ENCODE results near the gene ZNF746. TPM values are rescaled to one million over a fixed set of nuclear protein-coding genes. Genes with fewer than 3 reads are reported as not detected.

The ZNF746 gene
- total and polyA plus RNA-seq, 10 of the 15 experiments (the other 5 are each of a cell fraction or from before 2014, with no cell fraction given): 1.2 to 19.0 (median 6.3) TPM

DNA sequence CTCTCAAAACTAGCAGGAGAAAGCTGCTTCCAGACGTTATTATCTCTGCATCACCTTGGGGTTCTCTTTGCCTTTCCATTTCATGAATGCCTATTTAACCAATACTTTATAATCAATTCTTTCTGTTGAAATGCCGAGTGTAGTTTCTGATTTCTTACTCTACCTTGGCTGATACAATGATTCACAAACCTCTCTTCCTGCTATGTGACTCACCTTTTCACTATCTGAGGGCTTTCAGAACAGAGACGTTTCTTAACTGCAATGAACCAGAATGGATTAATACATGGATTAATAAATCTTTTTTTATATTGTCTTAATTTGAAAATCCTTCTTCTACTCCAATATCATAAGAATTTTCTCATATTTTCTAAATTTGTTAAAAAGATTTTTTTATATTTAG, 46.4 kb upstream of the ZNF746 start:
- WGBS (ENCODE audit: insufficient coverage, insufficient replicate concordance, low lambda C conversion rate, missing lambda C conversion rate): 52% methylated on average over 3 of the region's 3 CpGs
- H3K4me1 ChIP-seq (ENCODE audit: control insufficient read depth, insufficient read depth, low read length): no peaks in the 10 kb centered on the region
- H3K9ac ChIP-seq (ENCODE audit: control insufficient read depth, insufficient read depth, low read length): no peak overlapping the region
- ChIA-PET CTCF (interaction anchor here (1.8 kb wide), 1 partner anchor 9 kb away, joined by 4 read pairs; no protein-coding TSS in a partner anchor), SMC1A (ENCODE audit: uncharacterized antibody, unreplicated experiment) (interaction anchor here (1.2 kb wide), 1 partner anchor 55 kb away, joined by 3 read pairs; no protein-coding TSS in a partner anchor), RAD21 (ENCODE audit: unreplicated experiment) (no interaction called here), POLR2A (no interaction called here)
- TF ChIP-seq EGR1 (IDR thresholded peaks at IDR 0.05; ENCODE audit: borderline replicate concordance in 1 of 2, low read depth in 2 of 2, low read length in 2 of 2): no peak
- TF ChIP-seq, protein P1, sequence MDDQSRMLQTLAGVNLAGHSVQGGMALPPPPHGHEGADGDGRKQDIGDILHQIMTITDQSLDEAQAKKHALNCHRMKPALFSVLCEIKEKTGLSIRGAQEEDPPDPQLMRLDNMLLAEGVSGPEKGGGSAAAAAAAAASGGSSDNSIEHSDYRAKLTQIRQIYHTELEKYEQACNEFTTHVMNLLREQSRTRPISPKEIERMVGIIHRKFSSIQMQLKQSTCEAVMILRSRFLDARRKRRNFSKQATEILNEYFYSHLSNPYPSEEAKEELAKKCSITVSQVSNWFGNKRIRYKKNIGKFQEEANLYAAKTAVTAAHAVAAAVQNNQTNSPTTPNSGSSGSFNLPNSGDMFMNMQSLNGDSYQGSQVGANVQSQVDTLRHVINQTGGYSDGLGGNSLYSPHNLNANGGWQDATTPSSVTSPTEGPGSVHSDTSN (IDR thresholded peaks at IDR 0.05; ENCODE audit: insufficient replicate concordance, low read depth, low read length): no peak
- TF ChIP-seq ZBED1 (IDR thresholded peaks at IDR 0.05; ENCODE audit: borderline replicate concordance): no peak
- TF ChIP-seq EED (IDR thresholded peaks at IDR 0.05; ENCODE audit: low read depth): no peak
- TF ChIP-seq SIN3A (IDR thresholded peaks at IDR 0.05; ENCODE audit: low read depth, low read length): no peak
- H3K27me3 ChIP-seq (replicated peaks in 1 of 2; ENCODE audit: control insufficient read depth in 2 of 2, insufficient read depth in 2 of 2, low read length in 1 of 2): no peaks in the 10 kb centered on the region
- intact Hi-C loops (cut with micrococcal nuclease; ENCODE audit: unreplicated experiment): no loop called here
- in situ Hi-C loops (cut with MboI): no loop called here
- no peak overlapping the region for H2AFZ ChIP-seq (ENCODE audit: control insufficient read depth, low read depth, low read length)
- BruUV-seq (replicated peaks): no TSS peak
- H3K36me3 ChIP-seq (ENCODE audit: control insufficient read depth in 2 of 2, insufficient read depth in 2 of 2, low read length in 1 of 2): peaks cover 5 to 16% of the 10 kb centered on the region in 2 experiments; a peak in 3 of 4 replicates
- FAIRE-seq: no peak
- DNase-seq (ENCODE audit: low read depth, low spot score): no peak
- H3K4me2 ChIP-seq (ENCODE audit: control insufficient read depth, insufficient read depth): no peak overlapping the region
- no peak overlapping the region for H3K27ac ChIP-seq (ENCODE audit: control insufficient read depth, insufficient read depth)
- no peak for ATAC-seq
- H3K79me2 ChIP-seq (ENCODE audit: control insufficient read depth, insufficient read depth, low read length): no peaks in the 10 kb centered on the region
- H4K20me1 ChIP-seq (ENCODE audit: control insufficient read depth, insufficient read depth): no peaks in the 10 kb centered on the region
- H3K9me3 ChIP-seq (replicated peaks; ENCODE audit: control insufficient read depth, insufficient read depth, low read length): peaks cover 1% of the 10 kb centered on the region; the same call in 2 of the 3 replicates
- no peak overlapping the region for H3K4me3 ChIP-seq

DNA sequence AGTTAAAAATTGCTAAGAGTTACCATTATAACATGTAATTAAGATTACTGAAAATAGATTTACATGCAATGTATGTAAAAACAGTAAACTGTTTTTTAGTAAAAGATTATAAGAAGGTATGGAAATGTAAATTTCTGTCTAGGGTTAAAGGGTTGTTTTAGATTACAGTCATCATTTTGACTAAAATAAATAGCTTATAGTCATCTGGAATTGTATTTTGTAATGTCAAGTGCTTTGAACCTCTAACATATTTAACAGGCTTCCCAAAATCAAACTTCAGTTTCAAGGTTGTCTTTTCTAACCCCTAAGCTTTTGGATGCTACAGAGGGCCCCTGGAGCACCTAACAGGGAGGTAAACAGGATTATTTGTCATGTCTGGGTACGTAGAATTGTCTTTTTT, 35.0 kb upstream of the ZNF746 start:
- H2AFZ ChIP-seq (ENCODE audit: control insufficient read depth, low read depth, low read length): no peak overlapping the region
- FAIRE-seq (no peak), DNase-seq (ENCODE audit: low read depth, low spot score) (no peak), ATAC-seq (no peak)
- CTCF ChIA-PET: no interaction called here
- H3K4me3 ChIP-seq: no peak overlapping the region
- no peaks in the 10 kb centered on the region for H3K36me3 ChIP-seq (ENCODE audit: control insufficient read depth in 2 of 2, insufficient read depth in 2 of 2, low read length in 1 of 2)
- H3K4me2 ChIP-seq (ENCODE audit: control insufficient read depth, insufficient read depth): no peak overlapping the region
- SMC1A ChIA-PET (ENCODE audit: uncharacterized antibody, unreplicated experiment): no interaction called here
- intact Hi-C loops (cut with micrococcal nuclease; ENCODE audit: unreplicated experiment) (no loop called here), in situ Hi-C loops (cut with MboI) (no loop called here)
- TF ChIP-seq ZNF622 (IDR thresholded peaks at IDR 0.05): no peak
- RAD21 ChIA-PET (ENCODE audit: unreplicated experiment): no interaction called here
- H3K79me2 ChIP-seq (ENCODE audit: control insufficient read depth, insufficient read depth, low read length): no peaks in the 10 kb centered on the region
- H3K27me3 ChIP-seq (replicated peaks in 1 of 2; ENCODE audit: control insufficient read depth in 2 of 2, insufficient read depth in 2 of 2, low read length in 1 of 2): no peaks in the 10 kb centered on the region
- H3K4me1 ChIP-seq (ENCODE audit: control insufficient read depth, insufficient read depth, low read length): peaks cover 6% of the 10 kb centered on the region; the same call in 1 of the 2 replicates
- no peak overlapping the region for H3K27ac ChIP-seq (ENCODE audit: control insufficient read depth, insufficient read depth)
- H3K9me3 ChIP-seq (replicated peaks; ENCODE audit: control insufficient read depth, insufficient read depth, low read length): peaks cover 19% of the 10 kb centered on the region
- BruUV-seq (replicated peaks): no TSS peak
- POLR2A ChIA-PET: no interaction called here
- H4K20me1 ChIP-seq (ENCODE audit: control insufficient read depth, insufficient read depth): no peaks in the 10 kb centered on the region
- 88% methylated on average over 1 of the region's 1 CpG for WGBS (ENCODE audit: insufficient coverage, insufficient replicate concordance, low lambda C conversion rate, missing lambda C conversion rate)
- no peak overlapping the region for H3K9ac ChIP-seq (ENCODE audit: control insufficient read depth, insufficient read depth, low read length)
